ENCODE data around the gene CCDC175.

Gene CCDC175

DNA sequence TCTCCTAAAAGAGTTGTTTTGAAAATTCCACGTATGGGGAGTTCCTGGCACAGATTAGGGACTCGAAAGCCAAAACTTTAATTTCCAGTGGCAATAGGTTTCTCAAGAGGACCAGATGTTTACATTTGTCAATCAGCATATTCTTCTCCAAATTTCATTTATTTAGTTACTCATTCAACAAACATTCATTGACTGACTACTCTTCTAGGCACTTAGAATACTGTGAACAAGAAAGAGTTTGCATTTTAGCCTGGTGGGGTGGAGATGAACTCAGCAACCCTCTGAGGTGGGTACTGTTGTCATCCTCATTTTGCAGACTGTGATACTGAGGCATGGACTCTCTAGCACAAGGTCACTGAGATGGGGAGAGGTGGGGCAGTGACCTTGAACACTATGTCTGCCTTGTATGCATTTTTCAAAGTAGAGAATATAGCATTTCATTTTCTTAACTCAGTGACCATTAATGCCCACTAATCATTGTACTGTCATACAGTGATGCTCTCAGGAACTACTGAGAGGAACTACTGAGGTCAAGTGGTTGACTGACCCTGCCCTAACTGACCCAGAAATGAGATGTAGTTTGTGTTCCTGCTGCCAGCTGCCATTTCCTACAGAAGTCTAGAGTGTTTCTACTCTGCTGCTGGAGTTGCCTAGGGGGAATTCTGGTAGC is 94.6 kb downstream of the CCDC175 start:
- DNase-seq = no peak

DNA sequence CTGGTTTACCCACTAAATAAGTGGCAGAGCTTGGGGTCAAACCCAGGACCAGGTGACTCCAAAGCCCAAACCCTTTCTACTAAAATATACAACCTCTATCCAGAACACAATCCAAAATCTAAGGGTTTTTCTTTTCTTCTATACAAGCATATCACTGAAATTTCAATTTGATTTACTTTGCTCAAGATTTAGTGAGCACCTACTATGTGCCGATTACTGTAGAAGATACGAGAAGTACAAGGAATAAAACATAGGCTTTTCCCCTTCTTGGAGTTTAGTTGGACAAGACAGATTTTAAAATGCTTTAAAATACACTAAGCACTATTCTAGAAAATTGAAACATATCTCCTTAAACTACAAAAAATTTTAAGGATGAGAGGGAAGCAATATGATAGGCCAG is 95.2 kb downstream of the CCDC175 start:
- DNase-seq = no peak

DNA sequence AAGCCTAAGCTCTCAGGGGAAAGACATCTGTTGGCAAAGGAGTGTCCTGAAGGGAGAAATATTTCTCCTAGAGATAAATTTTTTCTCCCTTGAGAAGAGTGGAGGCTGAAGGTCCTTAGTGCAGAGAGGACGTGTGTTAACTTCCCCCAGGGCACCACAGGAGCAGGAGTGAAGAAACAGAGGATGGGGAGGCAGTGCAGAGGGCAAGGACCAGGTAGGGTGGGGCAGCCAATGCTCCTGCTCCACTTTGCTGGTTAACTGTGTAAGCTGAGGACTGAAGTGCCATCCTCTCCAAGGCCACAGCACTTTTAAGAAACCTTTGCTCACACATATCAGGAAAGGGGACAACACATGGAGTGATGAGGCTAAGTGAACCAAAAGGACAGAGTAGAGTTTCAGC is 96.4 kb downstream of the CCDC175 start:
- no peak for DNase-seq

DNA sequence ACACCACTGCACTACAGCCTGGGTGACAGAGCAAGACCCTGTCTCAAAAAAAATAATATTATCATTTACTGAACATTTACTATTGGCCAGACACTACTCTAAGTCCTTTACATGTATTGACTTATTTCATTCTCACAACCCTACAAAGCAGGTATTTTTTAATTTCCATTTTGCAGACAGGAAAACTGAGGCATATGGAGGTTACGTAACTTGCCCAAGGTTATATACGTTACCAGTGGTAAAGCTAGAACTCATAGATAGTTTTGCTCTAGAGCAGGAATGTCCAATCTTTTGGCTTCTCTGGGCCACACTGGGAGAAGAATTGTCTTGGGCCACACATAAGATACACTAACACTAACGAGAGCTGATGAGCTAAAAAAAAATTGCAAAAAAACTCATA is 98.1 kb downstream of the CCDC175 start:
- DNase-seq = no peak

DNA sequence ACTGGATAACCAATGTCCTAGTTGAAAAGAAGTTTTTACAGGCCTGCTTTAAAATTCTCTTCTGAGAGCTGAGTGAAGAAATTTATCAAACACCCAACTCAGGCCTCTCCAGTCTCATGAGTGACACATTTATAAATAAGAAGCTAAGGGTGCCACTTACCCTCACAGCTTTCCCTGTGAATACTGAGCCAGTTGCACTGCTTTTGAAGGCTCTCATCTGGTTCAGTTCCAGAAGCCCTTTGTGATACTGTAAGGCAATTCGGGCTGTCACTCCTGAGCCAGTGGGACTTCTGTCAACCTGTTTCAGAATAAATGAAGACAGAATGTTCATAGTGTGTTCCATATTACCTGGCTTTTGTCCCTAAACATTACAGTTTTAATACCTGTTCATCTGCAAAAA is 100.9 kb downstream of the CCDC175 start:
- DNase-seq = no peak

DNA sequence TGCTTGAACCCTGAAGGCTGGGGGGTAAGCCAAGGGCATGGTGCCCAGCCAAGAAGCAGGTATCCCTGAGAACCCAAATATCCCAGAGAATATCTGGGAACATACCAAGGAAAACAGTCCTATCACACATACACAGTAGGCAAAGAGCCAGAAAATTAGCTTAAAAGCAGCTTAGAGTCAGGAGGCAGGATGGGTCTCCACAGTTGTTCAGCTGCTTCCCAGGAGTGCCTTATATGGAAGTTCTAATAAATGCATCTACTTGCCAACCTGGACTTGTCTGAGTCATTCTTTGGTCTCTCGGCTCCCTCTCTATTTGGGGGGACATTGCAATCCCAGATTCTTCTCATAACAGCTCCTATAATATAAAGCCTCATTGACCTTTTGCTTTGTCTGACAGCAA is 102.4 kb downstream of the CCDC175 start:
- no peak for DNase-seq

DNA sequence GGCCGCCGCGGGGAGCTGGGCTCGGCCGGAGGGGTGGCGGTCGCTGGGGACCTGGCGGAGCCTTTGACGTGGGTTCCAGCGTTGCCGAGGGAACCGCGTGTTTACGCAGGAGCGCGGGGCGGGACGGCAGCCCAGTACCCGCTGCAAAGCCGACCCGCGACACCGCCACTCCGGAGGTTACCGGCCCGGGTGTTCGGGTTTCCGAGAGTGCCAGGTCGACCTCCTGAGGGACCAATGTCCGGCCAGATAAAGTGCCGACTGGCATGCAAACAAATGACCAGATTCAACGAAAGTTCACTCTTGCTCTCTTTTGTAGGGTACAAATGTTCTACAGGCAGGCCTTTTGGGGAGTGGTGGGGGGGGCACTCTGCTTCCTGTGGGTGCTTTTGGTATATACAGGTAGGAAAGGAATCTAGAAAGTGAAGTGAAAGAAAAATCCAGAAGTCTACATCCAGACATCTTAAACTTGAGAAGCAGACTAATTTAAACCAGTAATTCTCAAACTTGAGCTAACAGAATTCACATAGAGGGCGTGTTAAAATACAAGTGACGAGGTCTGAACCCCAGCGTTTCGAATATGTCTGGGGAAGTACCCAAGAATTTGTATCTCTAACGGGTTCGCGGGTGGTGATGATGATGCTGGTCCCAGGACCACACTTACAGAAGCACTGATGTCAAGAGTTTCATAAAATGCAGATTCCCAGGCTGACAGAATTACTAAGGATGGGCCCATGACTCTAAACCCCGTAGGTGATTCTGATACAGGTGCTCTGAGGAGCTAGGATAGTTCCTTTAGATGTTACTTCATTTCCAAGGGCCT is 111.1 kb downstream of the CCDC175 start, which contains the start of gene GPR135:
Gene GPR135 (minus strand): TSS at position 65 of the 820 bp plus-strand sequence. CDS start 154 bp downstream, outside the sequence.
- DNase-seq = peak in 5 of 14 donors; percentile 31 to 79 (median 36)

DNA sequence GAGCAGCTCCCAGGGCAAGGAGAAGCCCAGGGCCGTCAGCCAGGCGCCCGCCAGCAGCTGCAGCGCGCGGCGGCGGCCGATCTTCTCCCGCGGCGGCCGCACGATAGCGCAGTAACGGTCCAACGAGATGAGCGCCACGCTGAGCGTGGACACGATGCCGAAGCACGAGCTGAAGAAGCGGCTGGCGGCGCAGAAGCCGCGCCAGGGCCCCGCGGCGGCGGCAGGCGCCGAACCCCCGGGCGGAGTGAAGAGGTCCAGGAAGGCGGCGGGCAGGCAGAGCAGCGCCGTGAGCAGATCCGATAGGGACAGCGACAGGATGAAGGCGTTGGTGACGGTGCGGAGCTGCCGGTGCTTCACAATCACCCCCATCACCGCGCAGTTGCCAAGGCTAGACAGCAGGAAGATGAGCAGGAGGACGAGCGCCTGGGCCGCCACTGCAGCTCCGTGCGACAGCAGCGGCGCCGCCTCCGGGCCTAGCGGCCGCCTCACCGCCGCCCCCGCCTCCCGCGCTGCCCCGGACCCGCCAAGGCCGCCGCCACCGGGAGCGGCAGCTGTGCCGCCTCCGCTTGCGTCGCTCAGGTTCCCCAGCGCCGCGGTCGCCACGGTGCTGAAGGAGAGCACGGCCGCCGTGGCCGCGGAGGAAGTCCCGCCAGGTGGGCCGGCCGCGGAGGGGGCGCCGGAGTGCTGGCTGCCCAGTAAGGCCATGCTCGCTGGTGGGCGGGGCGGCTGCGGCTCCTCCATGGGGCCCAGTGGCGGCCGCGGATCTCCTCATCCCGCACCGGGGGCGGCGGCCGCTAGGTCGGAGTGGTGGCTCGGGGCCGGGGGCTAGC is 111.9 kb downstream of the CCDC175 start:
- DNase-seq = peak in 9 of 14 donors; percentile 34 to 79 (median 52)

DNA sequence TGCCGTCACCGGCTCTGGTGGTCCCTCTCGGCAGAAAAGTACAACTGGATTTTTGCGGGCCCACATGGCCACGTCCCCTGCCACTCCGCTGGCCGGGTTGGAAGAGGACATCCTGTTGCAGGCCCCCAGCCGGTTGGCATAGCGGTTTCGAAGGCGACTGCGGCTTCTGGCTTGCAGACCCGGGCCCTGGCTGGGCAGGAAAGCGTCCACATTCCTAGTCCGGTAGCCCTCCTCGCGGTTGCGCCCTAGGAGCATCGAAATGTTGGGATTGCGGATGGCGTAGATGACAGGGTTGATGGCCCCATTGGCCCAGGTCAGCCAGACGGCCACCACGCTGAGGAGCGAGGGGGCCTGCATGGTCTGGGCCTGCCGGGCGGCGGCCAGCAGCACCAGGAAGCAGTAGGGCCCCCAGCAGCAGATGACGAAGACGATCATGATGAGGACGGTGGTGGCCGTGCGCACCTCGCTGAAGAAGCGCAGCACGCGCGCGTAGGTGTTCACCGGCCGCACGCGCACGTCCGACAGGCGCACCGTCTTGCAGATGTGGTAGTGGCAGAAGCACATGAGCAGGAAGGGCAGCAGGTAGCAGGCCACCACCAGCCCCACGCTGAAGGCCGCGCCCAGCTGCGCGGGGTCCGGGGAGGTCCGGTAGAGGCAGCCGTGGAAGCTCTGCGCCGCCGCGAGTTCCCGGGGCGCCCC is 112.7 kb downstream of the CCDC175 start:
- peak in 2 of 14 donors; percentile 23 to 63 for DNase-seq

DNA sequence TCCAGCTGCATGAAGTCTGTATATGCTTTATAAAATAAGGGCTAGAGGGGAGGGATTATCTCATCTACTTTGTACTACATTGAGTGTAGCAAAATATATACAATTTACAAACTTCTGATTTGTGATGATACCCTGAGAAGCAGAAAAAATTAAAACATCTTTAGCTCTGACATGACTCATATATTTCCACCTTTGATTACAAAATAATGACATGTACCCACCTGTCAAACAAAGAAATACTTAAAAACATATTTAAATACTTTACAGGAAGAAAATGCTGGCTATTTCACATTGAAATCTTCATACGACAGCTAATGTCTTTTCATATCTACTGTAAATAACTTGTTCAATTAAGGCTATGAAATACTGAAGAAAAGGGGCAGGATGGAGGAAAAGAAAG is 114.7 kb downstream of the CCDC175 start:
- DNase-seq = no peak

DNA sequence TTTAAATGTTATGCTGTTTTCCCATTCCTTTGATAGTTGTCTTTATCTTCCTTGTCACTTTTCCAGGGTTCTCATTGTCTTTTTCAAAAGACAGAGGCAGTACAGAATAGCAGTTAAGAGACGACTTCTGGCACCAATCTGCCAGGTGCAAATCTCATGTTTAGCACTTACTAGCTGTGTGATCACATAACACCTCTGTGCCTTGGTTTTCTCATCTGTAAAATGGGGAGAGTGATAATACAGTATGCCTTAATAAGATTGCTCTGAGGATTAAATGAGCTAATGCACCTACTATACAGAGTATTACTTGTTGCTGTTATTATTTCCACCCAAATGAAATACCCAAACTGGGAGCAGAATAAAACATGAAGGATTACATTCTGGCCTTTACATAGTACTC is 116.2 kb downstream of the CCDC175 start:
- DNase-seq = no peak

DNA sequence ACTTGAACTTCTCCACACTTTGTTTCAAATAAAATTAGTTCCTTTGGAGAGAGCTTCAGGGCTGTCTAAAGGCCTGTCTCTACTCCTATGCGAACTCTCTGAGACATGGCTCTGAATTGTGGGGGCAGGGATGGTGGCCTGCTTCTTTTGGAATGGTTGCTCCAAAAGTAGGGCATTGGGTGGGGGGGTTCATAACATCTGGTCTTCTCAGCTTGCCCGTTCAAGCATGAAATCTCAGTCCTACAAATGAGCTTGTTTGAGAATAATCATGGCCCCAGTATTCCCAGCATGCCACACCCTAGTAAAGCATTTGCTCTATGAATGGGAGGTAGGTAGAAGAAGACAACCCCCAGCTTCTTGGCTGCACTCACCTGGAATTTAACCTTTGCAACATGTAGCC is 118.1 kb downstream of the CCDC175 start:
- DNase-seq = no peak

DNA sequence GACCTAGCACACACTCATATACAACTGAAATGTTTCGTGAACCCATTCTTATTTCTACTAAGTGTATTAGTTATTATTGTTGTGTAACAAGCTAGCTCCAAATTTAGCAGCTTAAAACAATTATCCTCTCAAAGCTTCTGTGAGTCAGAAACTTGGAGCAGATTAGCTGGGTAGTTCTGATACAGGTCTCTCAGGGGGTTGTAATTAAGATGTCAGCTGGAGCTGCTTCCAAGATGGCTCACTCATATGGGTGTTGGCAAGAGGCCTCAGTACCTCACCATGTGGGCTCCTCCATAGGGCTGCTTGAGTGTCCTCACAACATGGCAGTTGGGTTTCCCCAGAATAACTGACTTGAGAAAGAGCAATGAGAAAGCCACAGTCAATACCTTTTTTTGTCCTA is 121.2 kb downstream of the CCDC175 start:
- no peak for DNase-seq

Measured in C1 segment of cervical spinal cord (tissue), 14 donors.